Kidney epithelial cell (primary cell): ENCODE results near the gene CYP2B6. TPM values are rescaled to one million over a fixed set of nuclear protein-coding genes. Genes with fewer than 3 reads are reported as not detected.

Source experiments
- DNase-seq: peaks from one replicate; pipeline ENCODE4 v3.0.0-alpha.2; 2010; ENCODE audit warnings: low read depth
- H3K27me3 ChIP-seq: 2 replicates; pipeline ENCODE4 v1.6.0; 2011; ENCODE audit warnings: low read length; ENCODE audit not compliant: control insufficient read depth, insufficient read depth
- H3K36me3 ChIP-seq: 2 replicates; pipeline ENCODE4 v1.5.1; 2011; ENCODE audit warnings: low read length; ENCODE audit not compliant: control insufficient read depth, insufficient read depth
- H3K4me3 ChIP-seq: 2 replicates; pipeline ENCODE4 v1.5.1; 2011; ENCODE audit warnings: low read depth, mild to moderate bottlenecking, control low read depth, low read length
- total RNA-seq: library from RNA; depleted of rRNA; stranded (reverse); fragments of >200 nt; gene quantifications from 2 replicates; pipeline ENCODE4 v1.2.3, GENCODE V29; 2015
- TF ChIP-seq, protein P1 (sequence below): IDR thresholded peaks from 2 replicates; pipeline ENCODE4 v1.5.1; 2011; ENCODE audit warnings: mild to moderate bottlenecking, moderate library complexity, low read length, control low read depth, inconsistent platforms; ENCODE audit not compliant: insufficient read depth, poor library complexity, severe bottlenecking

Gene CYP2B6
- 0.13 TPM in 1 of 2 replicates, not detected in the other for total RNA-seq

DNA sequence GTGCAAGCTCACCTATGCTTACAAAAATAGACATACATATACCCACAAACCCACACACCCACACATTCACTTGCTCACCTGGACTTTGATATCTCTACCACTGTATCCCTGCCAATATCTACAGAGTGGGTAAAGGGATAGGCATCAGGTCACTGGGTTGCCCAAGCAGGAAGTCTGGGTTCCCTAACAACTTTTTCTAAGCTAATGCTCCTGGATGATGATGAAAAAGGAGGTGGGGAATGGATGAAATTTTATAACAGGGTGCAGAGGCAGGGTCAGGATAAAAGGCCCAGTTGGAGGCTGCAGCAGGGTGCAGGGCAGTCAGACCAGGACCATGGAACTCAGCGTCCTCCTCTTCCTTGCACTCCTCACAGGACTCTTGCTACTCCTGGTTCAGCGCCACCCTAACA, at the start of gene CYP2B6:
CYP2B6 (plus strand) TSS at position 311 of the 410 bp plus-strand sequence; CDS start at position 335, 24 bp downstream.
- TF ChIP-seq, protein P1, sequence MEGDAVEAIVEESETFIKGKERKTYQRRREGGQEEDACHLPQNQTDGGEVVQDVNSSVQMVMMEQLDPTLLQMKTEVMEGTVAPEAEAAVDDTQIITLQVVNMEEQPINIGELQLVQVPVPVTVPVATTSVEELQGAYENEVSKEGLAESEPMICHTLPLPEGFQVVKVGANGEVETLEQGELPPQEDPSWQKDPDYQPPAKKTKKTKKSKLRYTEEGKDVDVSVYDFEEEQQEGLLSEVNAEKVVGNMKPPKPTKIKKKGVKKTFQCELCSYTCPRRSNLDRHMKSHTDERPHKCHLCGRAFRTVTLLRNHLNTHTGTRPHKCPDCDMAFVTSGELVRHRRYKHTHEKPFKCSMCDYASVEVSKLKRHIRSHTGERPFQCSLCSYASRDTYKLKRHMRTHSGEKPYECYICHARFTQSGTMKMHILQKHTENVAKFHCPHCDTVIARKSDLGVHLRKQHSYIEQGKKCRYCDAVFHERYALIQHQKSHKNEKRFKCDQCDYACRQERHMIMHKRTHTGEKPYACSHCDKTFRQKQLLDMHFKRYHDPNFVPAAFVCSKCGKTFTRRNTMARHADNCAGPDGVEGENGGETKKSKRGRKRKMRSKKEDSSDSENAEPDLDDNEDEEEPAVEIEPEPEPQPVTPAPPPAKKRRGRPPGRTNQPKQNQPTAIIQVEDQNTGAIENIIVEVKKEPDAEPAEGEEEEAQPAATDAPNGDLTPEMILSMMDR: no peak
- no peak for DNase-seq
- no peaks in the 10 kb centered on the region for H3K36me3 ChIP-seq
- no peaks in the 10 kb centered on the region for H3K27me3 ChIP-seq
- H3K4me3 ChIP-seq: no peak within 1 kb of the TSS

DNA sequence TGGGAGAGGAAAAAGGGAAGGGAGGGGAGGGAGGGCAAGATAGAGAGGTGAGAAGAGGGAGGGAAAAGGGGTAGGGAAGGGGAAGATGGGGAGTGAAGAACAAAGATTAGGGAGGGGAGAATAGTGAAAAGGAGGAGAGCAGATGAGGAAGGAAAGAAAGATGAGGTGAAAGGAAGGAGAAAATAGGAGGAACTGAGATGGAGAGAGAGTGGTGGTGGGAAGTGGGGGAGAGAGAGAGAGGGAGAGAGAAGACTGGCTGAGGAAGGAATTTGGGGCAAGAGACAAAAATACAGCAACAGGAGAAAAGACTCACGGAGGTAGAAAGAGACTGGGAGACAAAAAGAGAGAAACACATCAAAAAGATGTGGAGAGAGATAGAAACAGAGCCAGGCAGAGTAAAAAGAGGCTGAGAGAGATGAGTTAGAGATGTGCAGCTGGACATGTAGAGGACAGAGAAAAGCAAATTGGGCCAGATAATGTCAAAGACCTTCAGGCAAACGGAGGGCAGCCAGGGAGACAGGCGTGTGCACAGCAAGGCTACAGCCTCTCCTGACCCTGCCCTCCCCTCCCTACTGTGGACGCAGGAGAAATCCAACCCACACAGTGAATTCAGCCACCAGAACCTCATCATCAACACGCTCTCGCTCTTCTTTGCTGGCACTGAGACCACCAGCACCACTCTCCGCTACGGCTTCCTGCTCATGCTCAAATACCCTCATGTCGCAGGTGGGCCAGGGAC, 49.4 kb upstream of the CYP2B6 start:
- DNase-seq: no peak
- Histone ChIP-seq H3K36me3 (no peaks in the 10 kb centered on the region), H3K27me3 (no peaks in the 10 kb centered on the region), H3K4me3 (no peak overlapping the region)
- TF ChIP-seq, protein P1: no peak

GRCh38 chr19:40945645-40946044, 45.4 kb upstream of the CYP2B6 start:
- Histone ChIP-seq H3K36me3 (no peaks in the 10 kb centered on the region), H3K27me3 (no peaks in the 10 kb centered on the region), H3K4me3 (no peak overlapping the region)
- DNase-seq: no peak
- TF ChIP-seq, protein P1: no peak

DNA sequence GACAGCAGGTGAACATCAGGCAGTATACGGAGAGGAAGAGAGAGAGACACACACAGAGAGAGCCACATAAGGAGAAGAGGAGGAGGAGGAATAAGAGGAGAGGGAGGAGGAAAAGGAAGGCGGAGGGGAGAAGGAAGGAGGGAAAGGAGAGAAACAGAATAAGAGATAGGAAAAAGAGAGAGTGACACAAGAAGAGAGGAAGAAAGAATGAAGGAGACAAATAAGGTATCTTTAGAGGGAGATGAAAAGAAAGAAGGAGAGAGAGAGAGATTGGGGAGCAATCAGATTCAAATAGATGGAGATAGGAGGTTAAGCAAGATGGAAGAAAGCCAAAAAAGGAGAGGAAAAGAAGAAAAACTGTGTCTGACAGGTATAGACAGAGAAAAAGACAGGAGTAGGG, 44.0 kb upstream of the CYP2B6 start:
- Histone ChIP-seq H3K27me3 (no peaks in the 10 kb centered on the region), H3K36me3 (no peaks in the 10 kb centered on the region), H3K4me3 (no peak overlapping the region)
- TF ChIP-seq, protein P1: no peak
- no peak for DNase-seq

GRCh38 chr19:40947573-40947972, 43.5 kb upstream of the CYP2B6 start:
- H3K4me3 ChIP-seq: no peak overlapping the region
- TF ChIP-seq, protein P1: no peak
- DNase-seq: no peak
- no peaks in the 10 kb centered on the region for H3K36me3 ChIP-seq
- no peaks in the 10 kb centered on the region for H3K27me3 ChIP-seq
